WTC11 (cell line): Measurements from ENCODE around the gene NEDD4L. TPM values are rescaled to one million over a fixed set of nuclear protein-coding genes. Genes with fewer than 3 reads are reported as not detected.

ENCODE experiments used
- ATAC-seq: fragments of 200-7000 bp; cut with Tn5 transposase; 2 replicates; pipeline ENCODE4 v1.10.0; 2021; ENCODE audit warnings: mild to moderate bottlenecking, moderate library complexity
- CTCF ChIA-PET: fragments of 300-600 bp; sonication (Branson Sonifier 250); formaldehyde crosslinking; loops from one replicate; lab custom pipeline; 2021; ENCODE audit warnings: antibody characterized with exemption; lab: Charles Lee
- POLR2A ChIA-PET: fragments of 350-600 bp; sonication (Branson Sonifier 250); formaldehyde crosslinking; loops from one replicate; lab custom pipeline; 2021; ENCODE audit warnings: antibody characterized with exemption; lab: Charles Lee
- DNase-seq: peaks from one replicate; pipeline ENCODE4 v3.0.0; 2021; ENCODE audit warnings: low spot score
- H3K27ac Mint-ChIP-seq: 2 replicates; pipeline ENCODE4 v1.8.0; 2021; ENCODE audit warnings: mixed read lengths
- H3K27me3 Mint-ChIP-seq: 2 replicates; pipeline ENCODE4 v1.8.0; 2021; ENCODE audit warnings: low read depth, mild to moderate bottlenecking, moderate library complexity, mixed read lengths
- H3K36me3 Mint-ChIP-seq: 2 replicates; pipeline ENCODE4 v1.8.0; 2021; ENCODE audit warnings: mixed read lengths
- H3K4me1 Mint-ChIP-seq: 2 replicates; pipeline ENCODE4 v1.8.0; 2022; ENCODE audit warnings: mixed read lengths
- H3K4me3 Mint-ChIP-seq: 2 replicates; pipeline ENCODE4 v1.8.0; 2021; ENCODE audit warnings: mild to moderate bottlenecking, moderate library complexity, mixed read lengths
- H3K9me3 Mint-ChIP-seq: 2 replicates; pipeline ENCODE4 v1.8.0; 2021; ENCODE audit warnings: mixed read lengths
- AR ChIP-seq: fragments of 250-450 bp; sonication (Bioruptor Pico); IDR thresholded peaks from 2 replicates; pipeline ENCODE4 v1.9.0; 2021; ENCODE audit warnings: mild to moderate bottlenecking
- ATF6 ChIP-seq: sonication (generic); formaldehyde crosslinking; IDR thresholded peaks from 2 replicates; pipeline ENCODE4 v1.8.1; 2023; ENCODE audit warnings: mild to moderate bottlenecking, missing genetic modification reagents
- E2F5 ChIP-seq: sonication (generic); formaldehyde crosslinking; IDR thresholded peaks from 2 replicates; pipeline ENCODE4 v1.8.1; 2022; ENCODE audit warnings: mild to moderate bottlenecking, moderate library complexity, missing genetic modification reagents
- GABPB1 ChIP-seq: sonication (generic); formaldehyde crosslinking; IDR thresholded peaks from 2 replicates; pipeline ENCODE4 v1.8.1; 2023; ENCODE audit warnings: mild to moderate bottlenecking, missing genetic modification reagents
- GTF2I ChIP-seq: fragments of 250-450 bp; sonication (Bioruptor Pico); conservative IDR thresholded peaks from 2 replicates; pipeline ENCODE4 v1.4.0; 2021; ENCODE audit warnings: mild to moderate bottlenecking
- HMGA2 ChIP-seq: fragments of 250-450 bp; sonication (Bioruptor Pico); IDR thresholded peaks from 2 replicates; pipeline ENCODE4 v1.4.0; 2021; ENCODE audit warnings: mild to moderate bottlenecking, moderate library complexity
- JUN ChIP-seq: sonication (generic); formaldehyde crosslinking; IDR thresholded peaks from 2 replicates; pipeline ENCODE4 v1.8.0; 2023; ENCODE audit warnings: mild to moderate bottlenecking, missing genetic modification reagents
- MAX ChIP-seq: sonication (generic); formaldehyde crosslinking; IDR thresholded peaks from 2 replicates; pipeline ENCODE4 v1.8.0; 2022; ENCODE audit warnings: mild to moderate bottlenecking, missing genetic modification reagents
- MXD4 ChIP-seq: fragments of 250-450 bp; sonication (Bioruptor Pico); IDR thresholded peaks from 2 replicates; pipeline ENCODE4 v1.8.0; 2021; ENCODE audit warnings: mild to moderate bottlenecking, moderate library complexity, borderline replicate concordance
- NR2C2 ChIP-seq: sonication (generic); formaldehyde crosslinking; IDR thresholded peaks from 2 replicates; pipeline ENCODE4 v1.8.0; 2022; ENCODE audit warnings: mild to moderate bottlenecking, missing genetic modification reagents
- TEAD4 ChIP-seq: sonication (generic); formaldehyde crosslinking; IDR thresholded peaks from 2 replicates; pipeline ENCODE4 v1.8.0; 2022; ENCODE audit warnings: mild to moderate bottlenecking, missing genetic modification reagents
- ZBTB21 ChIP-seq: sonication (generic); formaldehyde crosslinking; IDR thresholded peaks from 2 replicates; pipeline ENCODE4 v1.8.1; 2023; ENCODE audit warnings: mild to moderate bottlenecking, missing genetic modification reagents, borderline replicate concordance
- ZNF121 ChIP-seq: sonication (generic); formaldehyde crosslinking; IDR thresholded peaks from 2 replicates; pipeline ENCODE4 v1.8.0; 2023; ENCODE audit warnings: missing genetic modification reagents
- ZNF138 ChIP-seq: sonication (generic); formaldehyde crosslinking; conservative IDR thresholded peaks from 2 replicates; pipeline ENCODE4 v1.8.1; 2022; ENCODE audit warnings: mild to moderate bottlenecking, moderate library complexity, missing genetic modification reagents
- ZNF219 ChIP-seq: sonication (generic); formaldehyde crosslinking; IDR thresholded peaks from 2 replicates; pipeline ENCODE4 v1.8.0; 2023; ENCODE audit warnings: missing genetic modification reagents, mild to moderate bottlenecking, borderline replicate concordance
- ZNF317 ChIP-seq: sonication (generic); formaldehyde crosslinking; IDR thresholded peaks from 2 replicates; pipeline ENCODE4 v1.8.1; 2023; ENCODE audit warnings: low read depth, mild to moderate bottlenecking, moderate library complexity, missing genetic modification reagents, borderline replicate concordance
- ZNF396 ChIP-seq: fragments of 250-450 bp; sonication (Bioruptor Pico); IDR thresholded peaks from 2 replicates; pipeline ENCODE4 v1.8.0; 2021; ENCODE audit warnings: mild to moderate bottlenecking, moderate library complexity, borderline replicate concordance
- ZNF423 ChIP-seq: fragments of 250-450 bp; sonication (Bioruptor Pico); IDR thresholded peaks from 2 replicates; pipeline ENCODE4 v2.1.2; 2022; ENCODE audit warnings: mild to moderate bottlenecking, moderate library complexity
- total RNA-seq: library from RNA; stranded (reverse); gene quantifications from 3 replicates; pipeline ENCODE4 v1.2.3, GENCODE V29; 2021
- TF ChIP-seq, protein P1 (sequence below): sonication (generic); formaldehyde crosslinking; IDR thresholded peaks from 2 replicates; pipeline ENCODE4 v1.8.0; 2022; ENCODE audit warnings: mild to moderate bottlenecking, missing genetic modification reagents
- TF ChIP-seq, protein P2 (sequence below): fragments of 250-450 bp; sonication (Bioruptor Pico); IDR thresholded peaks from 2 replicates; pipeline ENCODE4 v1.8.0; 2021; ENCODE audit warnings: mild to moderate bottlenecking
- TF ChIP-seq, protein P3 (sequence below): fragments of 250-450 bp; sonication (Bioruptor Pico); IDR thresholded peaks from 2 replicates; pipeline ENCODE4 v1.9.0; 2021; ENCODE audit warnings: moderate library complexity, mild to moderate bottlenecking, inconsistent platforms, borderline replicate concordance
- TF ChIP-seq, protein P4 (sequence below): sonication (generic); formaldehyde crosslinking; conservative IDR thresholded peaks from 2 replicates; pipeline ENCODE4 v1.8.1; 2023; ENCODE audit warnings: mild to moderate bottlenecking, low read depth, missing genetic modification reagents, moderate library complexity

The NEDD4L gene
- total RNA-seq, 1 experiment from 2014 or later = 88.0 TPM

GRCh38 chr18:58354791-58355190 is 310.8 kb downstream of the NEDD4L start:
- ATAC-seq (peak; percentile 56; the same call in 1 of the 2 replicates), DNase-seq (no peak)
- H3K9me3 Mint-ChIP-seq = no peaks in the 10 kb centered on the region
- peak overlapping the region; percentile 57 for H3K27ac Mint-ChIP-seq
- ChIA-PET CTCF (interaction anchor here (1.0 to 1.8 kb wide), 4 partner anchors 11 to 130 kb away, joined by 4 to 6 read pairs (median 4); no protein-coding TSS in a partner anchor), POLR2A (no interaction called here)
- peaks cover 38% of the 10 kb centered on the region for H3K4me1 Mint-ChIP-seq
- no peak overlapping the region for H3K4me3 Mint-ChIP-seq
- TF ChIP-seq HMGA2 (CRISPR knock-in tag) (no peak), ZNF219 (no peak), TEAD4 (CRISPR knock-in tag) (no peak), JUN (no peak), ZNF396 (CRISPR knock-in tag) (no peak), E2F5 (no peak), MAX (CRISPR knock-in tag) (no peak), ZNF138 (CRISPR knock-in tag) (no peak), GTF2I (no peak), ZNF317 (CRISPR knock-in tag) (no peak), NR2C2 (CRISPR knock-in tag) (no peak), MXD4 (no peak)
- TF ChIP-seq, protein P1, sequence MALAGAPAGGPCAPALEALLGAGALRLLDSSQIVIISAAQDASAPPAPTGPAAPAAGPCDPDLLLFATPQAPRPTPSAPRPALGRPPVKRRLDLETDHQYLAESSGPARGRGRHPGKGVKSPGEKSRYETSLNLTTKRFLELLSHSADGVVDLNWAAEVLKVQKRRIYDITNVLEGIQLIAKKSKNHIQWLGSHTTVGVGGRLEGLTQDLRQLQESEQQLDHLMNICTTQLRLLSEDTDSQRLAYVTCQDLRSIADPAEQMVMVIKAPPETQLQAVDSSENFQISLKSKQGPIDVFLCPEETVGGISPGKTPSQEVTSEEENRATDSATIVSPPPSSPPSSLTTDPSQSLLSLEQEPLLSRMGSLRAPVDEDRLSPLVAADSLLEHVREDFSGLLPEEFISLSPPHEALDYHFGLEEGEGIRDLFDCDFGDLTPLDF (CRISPR knock-in tag) = no peak
- TF ChIP-seq, protein P2, sequence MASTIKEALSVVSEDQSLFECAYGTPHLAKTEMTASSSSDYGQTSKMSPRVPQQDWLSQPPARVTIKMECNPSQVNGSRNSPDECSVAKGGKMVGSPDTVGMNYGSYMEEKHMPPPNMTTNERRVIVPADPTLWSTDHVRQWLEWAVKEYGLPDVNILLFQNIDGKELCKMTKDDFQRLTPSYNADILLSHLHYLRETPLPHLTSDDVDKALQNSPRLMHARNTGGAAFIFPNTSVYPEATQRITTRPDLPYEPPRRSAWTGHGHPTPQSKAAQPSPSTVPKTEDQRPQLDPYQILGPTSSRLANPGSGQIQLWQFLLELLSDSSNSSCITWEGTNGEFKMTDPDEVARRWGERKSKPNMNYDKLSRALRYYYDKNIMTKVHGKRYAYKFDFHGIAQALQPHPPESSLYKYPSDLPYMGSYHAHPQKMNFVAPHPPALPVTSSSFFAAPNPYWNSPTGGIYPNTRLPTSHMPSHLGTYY (CRISPR knock-in tag) = no peak
- H3K36me3 Mint-ChIP-seq = peaks cover 35% of the 10 kb centered on the region; the same call in 1 of the 2 replicates
- no peaks in the 10 kb centered on the region for H3K27me3 Mint-ChIP-seq

DNA sequence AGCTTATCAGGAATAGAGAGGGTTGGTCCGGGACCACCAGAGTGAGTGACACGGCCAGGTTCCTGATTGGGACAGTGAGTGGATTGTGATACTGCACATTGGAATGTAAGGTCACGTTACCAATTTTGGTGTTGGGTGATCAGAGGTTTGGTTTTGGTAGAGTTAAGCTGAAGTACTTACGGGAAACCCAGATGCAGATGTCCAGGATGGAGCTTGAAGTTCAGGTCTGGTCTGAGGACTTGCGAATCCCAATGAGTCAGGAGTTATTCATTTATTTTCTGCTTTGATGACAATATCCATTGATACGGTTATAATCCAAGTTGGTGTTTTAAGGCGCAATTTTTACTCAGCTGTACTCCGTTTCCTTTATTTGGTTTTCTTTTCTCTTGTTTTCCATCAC is 311.2 kb downstream of the NEDD4L start:
- Mint-ChIP-seq H3K4me3 (no peak overlapping the region), H3K36me3 (peaks cover 35% of the 10 kb centered on the region; the same call in 1 of the 2 replicates), H3K27me3 (no peaks in the 10 kb centered on the region), H3K9me3 (no peaks in the 10 kb centered on the region), H3K27ac (peak overlapping the region; percentile 57), H3K4me1 (peaks cover 38% of the 10 kb centered on the region)
- ChIA-PET POLR2A (no interaction called here), CTCF (interaction anchor here (0.6 to 1.8 kb wide), 6 partner anchors 11 to 142 kb away, joined by 3 to 6 read pairs (median 4); no protein-coding TSS in a partner anchor)
- no peak for DNase-seq
- peak; percentile 24; the same call in 1 of the 2 replicates for ATAC-seq
- no peak for TF ChIP-seq ZNF423 (CRISPR knock-in tag)
- TF ChIP-seq, protein P3, sequence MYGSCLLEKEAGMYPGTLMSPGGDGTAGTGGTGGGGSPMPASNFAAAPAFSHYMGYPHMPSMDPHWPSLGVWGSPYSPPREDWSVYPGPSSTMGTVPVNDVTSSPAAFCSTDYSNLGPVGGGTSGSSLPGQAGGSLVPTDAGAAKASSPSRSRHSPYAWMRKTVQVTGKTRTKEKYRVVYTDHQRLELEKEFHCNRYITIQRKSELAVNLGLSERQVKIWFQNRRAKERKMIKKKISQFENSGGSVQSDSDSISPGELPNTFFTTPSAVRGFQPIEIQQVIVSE (CRISPR knock-in tag) = no peak
- TF ChIP-seq JUN = no peak
- TF ChIP-seq AR (CRISPR knock-in tag) = no peak
- no peak for TF ChIP-seq ZNF121 (CRISPR knock-in tag)
- TF ChIP-seq, protein P4, sequence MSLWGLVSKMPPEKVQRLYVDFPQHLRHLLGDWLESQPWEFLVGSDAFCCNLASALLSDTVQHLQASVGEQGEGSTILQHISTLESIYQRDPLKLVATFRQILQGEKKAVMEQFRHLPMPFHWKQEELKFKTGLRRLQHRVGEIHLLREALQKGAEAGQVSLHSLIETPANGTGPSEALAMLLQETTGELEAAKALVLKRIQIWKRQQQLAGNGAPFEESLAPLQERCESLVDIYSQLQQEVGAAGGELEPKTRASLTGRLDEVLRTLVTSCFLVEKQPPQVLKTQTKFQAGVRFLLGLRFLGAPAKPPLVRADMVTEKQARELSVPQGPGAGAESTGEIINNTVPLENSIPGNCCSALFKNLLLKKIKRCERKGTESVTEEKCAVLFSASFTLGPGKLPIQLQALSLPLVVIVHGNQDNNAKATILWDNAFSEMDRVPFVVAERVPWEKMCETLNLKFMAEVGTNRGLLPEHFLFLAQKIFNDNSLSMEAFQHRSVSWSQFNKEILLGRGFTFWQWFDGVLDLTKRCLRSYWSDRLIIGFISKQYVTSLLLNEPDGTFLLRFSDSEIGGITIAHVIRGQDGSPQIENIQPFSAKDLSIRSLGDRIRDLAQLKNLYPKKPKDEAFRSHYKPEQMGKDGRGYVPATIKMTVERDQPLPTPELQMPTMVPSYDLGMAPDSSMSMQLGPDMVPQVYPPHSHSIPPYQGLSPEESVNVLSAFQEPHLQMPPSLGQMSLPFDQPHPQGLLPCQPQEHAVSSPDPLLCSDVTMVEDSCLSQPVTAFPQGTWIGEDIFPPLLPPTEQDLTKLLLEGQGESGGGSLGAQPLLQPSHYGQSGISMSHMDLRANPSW = no peak
- TF ChIP-seq ZBTB21 = no peak
- no peak for TF ChIP-seq MAX (CRISPR knock-in tag)
- no peak for TF ChIP-seq ATF6 (CRISPR knock-in tag)
- no peak for TF ChIP-seq GABPB1 (CRISPR knock-in tag)
